K562 (cell line): ENCODE data around the gene CBX8. TPM values are rescaled to one million over a fixed set of nuclear protein-coding genes. Genes with fewer than 3 reads are reported as not detected.

ENCODE experiments used
- CC2D1A ChIP-seq: fragments of 450-650 bp; IDR thresholded peaks from 2 replicates; pipeline ENCODE4 v1.6.1; 2017; ENCODE audit warnings: mild to moderate bottlenecking
- CEBPB ChIP-seq: fragments of 450-650 bp; IDR thresholded peaks from 2 replicates; pipeline ENCODE4 v1.6.1; 2016; ENCODE audit warnings: missing genetic modification characterization, missing compliant biosample characterization
- CREB3 ChIP-seq: fragments of 450-650 bp; conservative IDR thresholded peaks from 2 replicates; pipeline ENCODE4 v1.6.1; 2016; ENCODE audit warnings: missing genetic modification characterization, low read depth, mild to moderate bottlenecking, missing compliant biosample characterization, moderate library complexity
- FIP1L1 ChIP-seq: fragments of 200-400 bp; formaldehyde crosslinking; IDR thresholded peaks from 2 replicates; pipeline ENCODE4 v1.6.1; 2018; ENCODE audit warnings: mild to moderate bottlenecking, low read depth, low read length; ENCODE audit not compliant: poor library complexity, severe bottlenecking
- FOXA3 ChIP-seq, 2 experiments: fragments of 450-650 bp in 1 of 2; sonication (generic) in 1 of 2; formaldehyde crosslinking; IDR thresholded peaks in 1 of 2; conservative IDR thresholded peaks in 1 of 2; 2 replicates each; pipeline versions ENCODE4 v1.4.0 to v1.8.0; 2020 to 2022; ENCODE audit warnings: mild to moderate bottlenecking in 2 of 2, missing genetic modification reagents in 1 of 2
- HLTF ChIP-seq: fragments of 450-650 bp; IDR thresholded peaks from 2 replicates; pipeline ENCODE4 v1.6.1; 2016
- JUNB ChIP-seq: fragments of 450-650 bp; formaldehyde crosslinking; conservative IDR thresholded peaks from 2 replicates; pipeline ENCODE4 v1.4.0; 2020; ENCODE audit warnings: mild to moderate bottlenecking
- JUND ChIP-seq, 2 experiments: IDR thresholded peaks; 2 replicates in 1 of 2; 3 replicates in 1 of 2; pipeline ENCODE4 v1.6.1; 2011; ENCODE audit warnings: borderline replicate concordance in 2 of 2, low read depth in 2 of 2, low read length in 2 of 2, improper control_type of control experiment in 1 of 2, missing biosample characterization in 1 of 2, missing genetic modification characterization in 1 of 2, missing genetic modification reagents in 1 of 2
- KLF6 ChIP-seq: fragments of 250-450 bp; sonication (Bioruptor Pico); IDR thresholded peaks from 2 replicates; pipeline ENCODE4 v1.4.0; 2020; ENCODE audit warnings: mild to moderate bottlenecking, moderate library complexity, borderline replicate concordance
- MAFG ChIP-seq: fragments of 450-650 bp; conservative IDR thresholded peaks from 2 replicates; pipeline ENCODE4 v1.6.1; 2016; ENCODE audit warnings: missing genetic modification characterization, missing compliant biosample characterization
- MAFK ChIP-seq: IDR thresholded peaks from 2 replicates; pipeline ENCODE4 v1.6.1; 2011; ENCODE audit warnings: low read length, improper control_type of control experiment
- NCOA4 ChIP-seq: fragments of 450-650 bp; IDR thresholded peaks from 2 replicates; pipeline ENCODE4 v1.6.1; 2018; ENCODE audit warnings: mild to moderate bottlenecking; ENCODE audit not compliant: partially characterized antibody
- POLR2A ChIP-seq: fragments of 450-650 bp; conservative IDR thresholded peaks from 2 replicates; pipeline ENCODE4 v1.6.1; 2016
- RHOXF2B ChIP-seq: fragments of 250-450 bp; sonication (Bioruptor Pico); conservative IDR thresholded peaks from 2 replicates; pipeline ENCODE4 v1.5.1; 2021
- SMAD4 ChIP-seq: fragments of 250-450 bp; sonication (Bioruptor Pico); conservative IDR thresholded peaks from 2 replicates; pipeline ENCODE4 v1.8.0; 2021; ENCODE audit warnings: inconsistent platforms, mild to moderate bottlenecking, moderate library complexity
- SNIP1 ChIP-seq: fragments of 450-650 bp; IDR thresholded peaks from 2 replicates; pipeline ENCODE4 v1.7.1; 2017; ENCODE audit warnings: low read depth, mild to moderate bottlenecking
- SP1 ChIP-seq: sonication (generic); formaldehyde crosslinking; IDR thresholded peaks from 2 replicates; pipeline ENCODE4 v1.8.1; 2022; ENCODE audit warnings: mild to moderate bottlenecking, missing genetic modification reagents
- SPI1 ChIP-seq: IDR thresholded peaks from 2 replicates; pipeline ENCODE4 v1.6.1; 2011; ENCODE audit warnings: low read depth, low read length, control low read depth, borderline replicate concordance
- TAL1 ChIP-seq: fragments of 450-650 bp; IDR thresholded peaks from 2 replicates; pipeline ENCODE4 v1.6.1; 2016; ENCODE audit warnings: mild to moderate bottlenecking
- TBL1XR1 ChIP-seq, 2 experiments: IDR thresholded peaks; 2 replicates each; pipeline ENCODE4 v1.6.1; 2012; ENCODE audit warnings: improper control_type of control experiment in 2 of 2, low read length in 2 of 2, mild to moderate bottlenecking in 1 of 2
- ZFPM2 ChIP-seq: fragments of 250-450 bp; sonication (Bioruptor Pico); IDR thresholded peaks from 2 replicates; pipeline ENCODE4 v1.5.1; 2022; ENCODE audit warnings: mild to moderate bottlenecking
- ZNF121 ChIP-seq: sonication (generic); formaldehyde crosslinking; conservative IDR thresholded peaks from 2 replicates; pipeline ENCODE4 v1.8.0; 2022; ENCODE audit warnings: missing genetic modification reagents
- ZNF197 ChIP-seq: fragments of 200-800 bp; sonication (Bioruptor generic); IDR thresholded peaks from 2 replicates; pipeline ENCODE4 v1.6.1; 2016; ENCODE audit warnings: low read depth, missing genetic modification characterization, missing compliant biosample characterization
- ZNF212 ChIP-seq: fragments of 450-650 bp; formaldehyde crosslinking; IDR thresholded peaks from 2 replicates; pipeline ENCODE4 v1.4.0; 2020; ENCODE audit warnings: mild to moderate bottlenecking
- ZNF282 ChIP-seq: sonication (generic); formaldehyde crosslinking; IDR thresholded peaks from 2 replicates; pipeline ENCODE4 v1.8.1; 2023; ENCODE audit warnings: missing genetic modification reagents
- ZNF668 ChIP-seq: fragments of 250-450 bp; sonication (Bioruptor Pico); IDR thresholded peaks from 2 replicates; pipeline ENCODE4 v1.8.0; 2022; ENCODE audit warnings: mild to moderate bottlenecking, inconsistent platforms
- ZNF696 ChIP-seq: fragments of 250-450 bp; sonication (Bioruptor Pico); conservative IDR thresholded peaks from 2 replicates; pipeline ENCODE4 v1.4.0; 2020; ENCODE audit warnings: mild to moderate bottlenecking, moderate library complexity
- polyA plus RNA-seq, 8 experiments: library from polyadenylated mRNA; depleted of rRNA in 4 of 8; stranded (reverse) in 5 of 8; unstranded in 3 of 8; fragments of >200 nt; fragmentation: Nextera tagmentation in 2 of 8; fragmentation: Illumina TruSeq in 1 of 8; extraction: Ambion mirVana in 2 of 8; extraction: Trizol in 1 of 8; gene quantifications; 2 replicates each; pipeline versions ENCODE4 v1.2.1 to v1.2.3, GENCODE V29; 2011 to 2014; ENCODE audit warnings: inconsistent platforms in 1 of 8, missing spikeins in 1 of 8
- total RNA-seq, 7 experiments: library from RNA; depleted of rRNA in 6 of 7; stranded (reverse); fragments of >200 nt in 6 of 7; fragmentation: Illumina TruSeq in 2 of 7; extraction: Trizol in 2 of 7; gene quantifications; 2 replicates each; pipeline versions ENCODE4 v1.2.1 to v1.2.3, GENCODE V29; 2011 to 2021; ENCODE audit warnings: low replicate concordance in 1 of 7
- TF ChIP-seq, protein P1 (sequence below): sonication (generic); IDR thresholded peaks from 2 replicates; pipeline ENCODE4 v1.6.1; 2016

Gene CBX8
- total and polyA plus RNA-seq, 9 of the 15 experiments (the other 6 are each of a cell fraction or from before 2014, with no cell fraction given) = 0.08 to 11.9 (median 2.6) TPM

GRCh38 chr17:79824893-79825579 is 28.2 kb upstream of the CBX8 start (continued):
- TF ChIP-seq CC2D1A (no peak), TBL1XR1 (IDR thresholded peaks at IDR 0.05; ENCODE audit: low read length in 2 of 2) (0 out of 4 replicates have a peak, but pooled peaks of 1 of the 2 experiments have one; percentile 30), POLR2A (no peak), TAL1 (no peak), MAFG (no peak), ZNF282 (CRISPR knock-in tag) (no peak), RHOXF2B (CRISPR knock-in tag) (no peak), NCOA4 (no peak), SNIP1 (no peak), CREB3 (0 out of 2 replicates have a peak, but pooled peaks have one; percentile 6), SMAD4 (CRISPR knock-in tag) (no peak), ZNF197 (CRISPR knock-in tag) (no peak), SP1 (CRISPR knock-in tag) (peak; percentile 12; the same call in 1 of the 2 replicates), ZFPM2 (CRISPR knock-in tag) (no peak), FIP1L1 (no peak), CEBPB (tag) (0 out of 2 replicates have a peak, but pooled peaks have one; percentile 23), SPI1 (no peak), ZNF212 (no peak), FOXA3 (CRISPR knock-in tag; conservative IDR thresholded peaks at IDR 0.05 in 1 of 2, IDR thresholded peaks at IDR 0.05 in 1 of 2) (peak in 1 of 2 experiments; percentile 89; a peak in 2 of 4 replicates), MAFK (no peak), ZNF668 (CRISPR knock-in tag) (no peak), JUNB (CRISPR knock-in tag) (peak; percentile 49; the same call in 1 of the 2 replicates), ZNF121 (CRISPR knock-in tag) (no peak), KLF6 (CRISPR knock-in tag) (no peak), HLTF (no peak), ZNF696 (CRISPR knock-in tag) (no peak), JUND (IDR thresholded peaks at IDR 0.05; ENCODE audit: borderline replicate concordance, low read depth, low read length) (no peak), JUND (tag; IDR thresholded peaks at IDR 0.05; ENCODE audit: borderline replicate concordance, low read depth, low read length) (peak; percentile 22; the same call in 1 of the 3 replicates)
- TF ChIP-seq, protein P1, sequence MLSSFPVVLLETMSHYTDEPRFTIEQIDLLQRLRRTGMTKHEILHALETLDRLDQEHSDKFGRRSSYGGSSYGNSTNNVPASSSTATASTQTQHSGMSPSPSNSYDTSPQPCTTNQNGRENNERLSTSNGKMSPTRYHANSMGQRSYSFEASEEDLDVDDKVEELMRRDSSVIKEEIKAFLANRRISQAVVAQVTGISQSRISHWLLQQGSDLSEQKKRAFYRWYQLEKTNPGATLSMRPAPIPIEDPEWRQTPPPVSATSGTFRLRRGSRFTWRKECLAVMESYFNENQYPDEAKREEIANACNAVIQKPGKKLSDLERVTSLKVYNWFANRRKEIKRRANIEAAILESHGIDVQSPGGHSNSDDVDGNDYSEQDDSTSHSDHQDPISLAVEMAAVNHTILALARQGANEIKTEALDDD = no peak
